DMS53 (cell line): ENCODE data around the gene SMU1.

ENCODE experiments used
- DNase-seq: peaks from one replicate; lab custom pipeline; 2025; lab: John Stamatoyannopoulos, UW

Gene SMU1

DNA sequence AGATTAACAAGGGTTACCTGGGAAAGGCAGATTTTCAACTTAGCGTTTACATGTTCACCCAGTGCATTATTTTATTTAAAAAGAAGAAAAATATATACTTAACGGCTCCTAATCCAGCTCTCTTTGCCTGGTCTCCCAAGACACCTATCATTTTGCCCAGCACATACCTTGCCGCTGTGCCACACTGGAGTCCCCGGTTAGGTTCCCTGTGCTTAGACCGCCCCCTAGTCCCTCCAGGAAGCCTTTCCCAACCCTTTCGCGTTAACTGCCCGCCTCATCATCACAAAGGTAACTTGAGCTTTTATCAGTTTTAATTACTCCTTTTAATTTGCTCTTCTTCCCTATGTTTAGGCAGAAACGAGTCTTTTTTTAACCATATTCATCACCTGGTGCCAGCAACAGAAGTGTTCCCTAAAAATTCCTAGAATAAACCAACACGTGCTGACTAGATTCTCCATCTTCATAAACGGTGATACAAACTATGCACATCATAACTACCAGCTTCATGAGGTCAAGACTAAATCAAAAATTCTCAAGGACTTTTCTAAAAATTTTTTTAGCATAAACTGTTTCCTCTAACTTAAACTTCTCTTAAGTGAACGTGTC lies 31.7 kb downstream of the SMU1 start:
- DNase-seq = peak; percentile 81

DNA sequence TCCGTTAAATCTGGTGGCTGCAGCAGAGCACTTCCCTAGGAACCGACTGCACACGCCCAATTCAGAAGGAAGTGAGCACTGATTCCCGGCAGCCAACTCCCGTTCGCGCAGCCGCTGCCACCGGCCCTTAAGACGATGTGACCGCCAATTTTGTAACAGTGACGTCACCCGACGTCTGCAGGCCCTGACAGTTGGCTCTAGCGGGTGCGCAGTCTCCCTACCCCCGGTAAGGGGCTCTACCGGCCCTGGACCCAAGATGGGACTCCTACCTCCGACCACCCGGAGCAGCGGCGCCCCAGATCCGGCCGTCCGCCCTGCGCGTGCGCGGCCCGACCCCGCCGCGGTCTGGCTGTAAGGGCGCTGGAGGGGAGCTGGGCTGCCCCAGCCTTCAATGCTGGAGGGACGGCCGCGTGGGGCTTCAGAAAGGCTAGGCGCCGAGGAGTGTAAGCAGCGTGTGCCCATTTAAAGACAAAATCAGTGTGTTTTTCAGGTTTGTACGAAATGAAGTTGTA lies 32.3 kb downstream of the SMU1 start:
- DNase-seq = peak; percentile 94

DNA sequence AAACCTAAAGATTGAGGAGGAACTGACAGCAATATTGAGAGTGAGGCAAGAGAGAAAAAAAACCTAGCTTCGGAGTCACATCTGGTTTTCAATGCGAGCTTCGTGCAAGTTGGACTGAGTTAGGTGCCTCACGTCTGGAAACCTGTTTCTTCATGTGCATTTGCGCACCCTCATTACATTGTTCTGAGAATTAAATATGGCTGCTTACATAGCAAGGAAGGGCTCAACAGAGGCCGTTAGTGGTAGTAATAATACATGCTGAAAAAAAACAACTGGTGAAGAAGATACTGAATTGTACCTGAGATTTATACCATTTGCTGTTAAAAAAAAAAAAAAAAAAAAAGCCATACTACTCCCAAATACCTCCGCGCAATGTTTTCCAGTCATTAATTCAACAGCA lies 32.8 kb downstream of the SMU1 start:
- DNase-seq = peak; percentile 49

GRCh38 chr9:33042473-33042872 lies 34.0 kb downstream of the SMU1 start:
- no peak for DNase-seq

DNA sequence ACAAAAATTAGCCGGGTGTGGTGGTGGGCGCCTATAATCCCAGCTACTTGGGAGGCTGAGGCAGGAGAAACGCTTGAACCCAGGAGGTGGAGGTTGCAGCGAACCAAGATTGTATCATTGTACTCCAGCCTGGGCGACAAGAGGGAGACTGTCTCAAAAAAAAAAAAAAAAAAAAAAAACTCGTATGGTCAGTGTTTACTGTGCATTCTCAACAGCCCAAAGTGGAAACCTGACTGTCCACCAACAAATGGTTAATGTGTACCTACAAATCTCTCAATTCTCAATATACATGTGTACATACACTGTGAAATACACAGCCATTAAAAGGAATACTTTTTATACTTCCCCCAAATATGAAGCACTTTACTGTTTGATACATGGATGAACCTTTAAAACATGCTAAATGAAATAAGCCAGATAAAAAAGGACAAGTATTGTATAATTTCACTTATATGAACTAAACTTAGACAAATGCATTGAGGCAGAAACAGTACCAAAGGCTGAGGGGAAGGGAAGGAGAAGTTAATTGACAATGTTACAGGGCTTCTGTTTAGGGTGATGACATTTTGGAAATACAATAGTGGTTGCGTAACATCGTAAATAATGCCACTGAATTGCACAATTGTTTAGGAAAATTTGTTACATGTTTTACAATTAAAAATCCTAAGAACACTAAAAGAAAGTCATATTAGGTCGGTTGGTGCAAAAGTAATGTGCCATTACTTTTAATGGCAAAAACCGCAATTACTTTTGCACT lies 34.9 kb downstream of the SMU1 start:
- no peak for DNase-seq

DNA sequence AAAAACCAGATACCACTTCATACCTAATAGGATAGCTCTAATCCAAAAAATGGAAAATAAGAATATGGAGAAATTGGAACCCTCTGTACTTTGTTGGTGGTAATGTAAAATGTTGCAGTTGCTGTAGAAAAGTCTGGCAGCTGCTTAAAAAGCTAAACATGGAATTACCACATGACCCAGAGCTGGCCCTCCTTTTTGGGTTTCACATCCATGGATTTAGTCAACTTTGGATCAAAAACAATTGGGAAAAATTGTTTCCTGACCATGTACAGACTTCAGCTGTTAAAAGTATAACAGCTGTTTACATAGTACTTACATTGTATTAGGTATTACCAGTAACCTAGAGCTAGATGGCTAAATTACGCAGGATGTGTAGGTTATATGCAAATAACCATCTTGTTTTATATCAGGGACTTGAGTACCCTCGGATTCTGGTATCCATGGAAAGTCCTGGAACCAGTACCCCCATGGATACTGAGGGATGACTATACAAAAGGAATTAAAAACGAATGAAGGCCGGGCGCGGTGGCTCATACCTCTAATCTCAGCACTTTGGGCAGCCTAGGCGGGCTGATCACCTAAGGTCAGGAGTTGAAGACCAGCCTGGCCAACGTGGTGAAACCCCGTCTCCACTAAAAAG lies 35.6 kb downstream of the SMU1 start:
- no peak for DNase-seq

DNA sequence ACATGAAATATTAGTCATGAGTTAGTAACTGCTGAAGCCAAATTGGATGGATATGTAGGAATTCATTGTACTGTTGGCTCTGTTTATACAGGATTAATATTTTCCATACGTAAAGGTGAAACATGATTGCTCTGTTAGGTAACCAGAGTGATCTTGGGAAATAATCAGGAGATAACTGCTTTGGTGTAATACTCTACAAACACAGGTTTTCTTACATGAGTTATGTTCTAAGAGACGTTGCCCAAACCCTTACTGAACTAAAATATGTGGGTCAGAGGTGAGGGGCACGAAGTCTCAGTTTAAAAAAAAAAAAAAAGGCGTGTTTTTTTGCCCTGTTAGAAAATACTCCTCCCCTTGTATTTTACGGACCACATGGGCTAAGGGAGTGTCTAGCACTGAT lies 43.6 kb downstream of the SMU1 start:
- DNase-seq = no peak

DNA sequence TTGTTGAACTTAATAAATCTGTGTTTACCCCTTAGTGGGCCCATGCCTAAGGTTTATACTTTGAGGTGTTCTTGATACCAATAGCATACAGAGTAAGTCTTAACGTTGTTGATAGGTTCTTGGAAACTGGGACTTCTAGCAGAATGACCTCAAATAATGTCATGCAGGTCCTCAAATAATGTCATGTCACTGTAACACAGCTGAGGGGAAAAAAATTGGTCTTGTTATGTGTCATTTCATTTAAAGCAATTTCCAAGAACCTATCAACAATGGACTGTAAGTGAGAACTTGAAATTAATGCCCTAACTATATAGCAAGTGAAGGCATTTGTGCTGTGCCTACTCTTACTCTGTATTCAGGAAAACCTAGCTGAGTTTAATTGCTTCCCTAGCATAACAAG lies 44.2 kb downstream of the SMU1 start:
- no peak for DNase-seq

- no peak for DNase-seq
Measured at GRCh38 chr9:33030285-33030684, 46.2 kb downstream of the SMU1 start.

DNA sequence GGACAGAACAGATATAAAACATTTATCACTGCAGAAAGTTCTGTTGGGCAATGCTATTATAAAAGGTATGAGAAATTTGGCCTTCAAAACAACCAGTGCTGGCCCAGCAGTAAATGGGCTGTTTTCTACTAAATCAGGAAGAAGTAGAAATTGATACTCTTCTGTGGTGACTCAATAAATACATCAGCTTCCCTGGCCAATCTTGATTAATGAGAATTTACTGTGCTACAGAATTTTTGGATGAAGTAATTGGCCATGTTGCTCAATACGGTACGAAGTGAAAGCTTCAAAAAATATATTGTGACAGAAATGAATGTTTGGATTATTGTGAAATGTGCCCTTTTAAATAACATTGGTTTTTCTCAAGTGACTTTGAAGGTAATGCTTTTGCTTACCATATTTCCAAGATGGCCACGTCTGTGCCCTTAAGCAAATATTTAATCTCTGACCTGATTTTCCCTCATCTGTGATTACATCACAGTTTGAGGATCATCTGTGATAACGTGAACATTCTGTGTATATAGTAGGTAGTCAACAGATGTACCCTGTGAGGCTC lies 47.2 kb downstream of the SMU1 start:
- DNase-seq = peak; percentile 66

- DNase-seq = peak; percentile 79
Measured at GRCh38 chr9:33025572-33026342, 50.7 kb downstream of the SMU1 start.

DNA sequence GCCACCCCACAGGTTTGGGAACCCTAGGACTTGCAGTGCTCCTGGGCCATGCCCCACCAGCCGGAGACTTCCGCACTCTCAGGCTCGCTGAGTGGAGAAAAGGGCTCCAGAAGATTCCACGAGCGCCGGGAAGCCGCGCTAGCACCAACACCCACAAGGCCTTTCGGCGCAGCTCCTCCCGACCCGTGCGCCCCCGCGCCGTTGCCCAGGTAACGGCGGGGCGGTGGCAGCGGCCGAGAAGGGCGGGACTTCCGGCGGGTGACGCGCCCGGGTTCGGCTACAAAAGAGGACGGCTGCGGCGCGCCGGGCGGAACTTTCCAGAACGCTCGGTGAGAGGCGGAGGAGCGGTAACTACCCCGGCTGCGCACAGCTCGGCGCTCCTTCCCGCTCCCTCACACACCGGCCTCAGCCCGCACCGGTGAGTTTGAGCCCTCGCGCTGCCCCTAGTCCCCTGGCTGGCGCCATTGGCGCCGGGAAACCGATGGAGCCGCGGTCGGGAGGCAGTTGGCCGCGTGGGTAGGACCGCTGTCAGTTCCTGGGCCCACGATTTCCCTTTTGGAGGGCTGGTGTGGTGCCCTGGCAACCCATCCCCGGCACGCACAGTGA lies 51.4 kb downstream of the SMU1 start, which contains the start of gene DNAJA1:
TSS of gene DNAJA1 (plus strand) at position 308 of the 606 bp plus-strand sequence. CDS start 1,212 bp downstream, outside the sequence.
- peak; percentile 98 for DNase-seq

DNA sequence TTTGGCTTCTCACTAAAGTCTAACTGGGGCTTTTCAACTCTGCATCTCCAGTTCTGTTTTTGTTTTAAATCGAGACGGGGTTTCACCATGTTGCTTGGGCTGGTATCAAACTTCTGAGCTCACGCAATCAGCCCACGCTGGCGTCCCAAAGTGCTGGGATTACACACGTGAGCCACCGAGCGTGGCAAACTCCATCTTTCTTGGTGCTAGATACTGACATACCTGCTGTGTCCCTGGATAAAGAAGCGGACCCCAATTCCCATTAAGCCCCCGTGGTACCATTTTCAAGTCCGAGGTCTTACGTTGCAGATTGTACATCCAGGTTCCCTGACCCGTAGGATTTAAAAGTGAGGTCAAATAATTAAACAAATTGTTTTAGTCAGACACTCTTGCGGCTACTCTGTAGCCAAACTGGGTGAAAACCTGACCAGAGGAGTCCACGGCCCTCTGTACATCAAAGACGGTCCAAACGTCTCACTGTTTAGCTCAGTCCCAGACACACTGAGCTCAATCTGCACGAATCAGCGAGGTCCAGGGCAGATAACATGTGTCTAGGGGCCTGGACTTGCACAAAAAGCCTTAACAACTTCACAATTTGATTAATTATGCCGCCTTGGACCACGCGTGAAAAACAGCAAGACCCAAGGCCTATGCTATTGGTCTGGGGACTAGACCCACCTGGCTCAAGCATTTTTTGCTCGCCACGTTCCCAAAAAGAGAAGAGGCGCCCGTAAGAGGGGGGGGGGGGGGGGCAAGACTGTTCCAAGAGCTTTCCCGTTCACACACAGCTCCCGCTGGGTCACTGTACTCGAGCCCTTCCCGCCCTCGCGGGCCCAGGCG lies 52.1 kb downstream of the SMU1 start:
- DNase-seq = peak; percentile 73

DNA sequence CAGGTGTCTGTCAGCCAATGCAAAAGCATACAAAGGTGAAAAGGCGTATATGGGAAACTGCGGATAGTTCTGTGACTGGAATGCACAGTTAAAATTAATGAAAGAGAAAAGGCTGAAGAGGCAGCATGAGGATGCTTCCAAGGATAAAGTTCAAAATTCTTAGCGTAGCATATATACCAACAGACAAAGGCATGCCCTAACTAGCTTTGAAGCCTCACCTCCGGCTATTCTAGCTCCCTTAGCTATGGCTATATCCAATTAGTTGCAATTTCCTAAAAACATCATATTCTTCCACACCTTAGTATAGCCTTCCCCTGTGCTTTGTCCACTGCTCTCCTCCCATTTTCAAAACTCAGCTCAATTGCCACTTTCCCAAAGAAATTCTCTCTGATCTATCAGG lies 52.8 kb downstream of the SMU1 start:
- DNase-seq = no peak

- DNase-seq = no peak
Measured at GRCh38 chr9:33022755-33023154, 53.7 kb downstream of the SMU1 start.

DNA sequence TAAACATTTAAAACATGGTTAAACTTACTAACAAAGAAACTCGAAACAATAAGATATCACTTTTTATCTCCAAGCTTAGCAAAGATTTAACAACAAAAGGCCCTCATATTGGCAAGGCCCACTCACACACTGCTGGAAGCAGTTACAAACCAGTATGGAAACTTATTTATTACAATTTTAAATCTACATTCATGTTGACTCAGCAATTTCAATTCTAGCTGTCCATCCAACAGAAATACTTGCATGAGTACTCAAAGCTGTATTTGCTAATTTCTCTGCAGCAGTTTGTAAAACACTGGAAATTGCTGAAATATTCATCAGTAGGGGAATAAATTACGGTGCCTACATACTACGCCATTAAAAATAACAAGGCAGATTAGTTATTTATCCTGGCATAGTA lies 54.2 kb downstream of the SMU1 start:
- DNase-seq = no peak

- DNase-seq = no peak
Measured at GRCh38 chr9:33019797-33020196, 56.7 kb downstream of the SMU1 start.

DNA sequence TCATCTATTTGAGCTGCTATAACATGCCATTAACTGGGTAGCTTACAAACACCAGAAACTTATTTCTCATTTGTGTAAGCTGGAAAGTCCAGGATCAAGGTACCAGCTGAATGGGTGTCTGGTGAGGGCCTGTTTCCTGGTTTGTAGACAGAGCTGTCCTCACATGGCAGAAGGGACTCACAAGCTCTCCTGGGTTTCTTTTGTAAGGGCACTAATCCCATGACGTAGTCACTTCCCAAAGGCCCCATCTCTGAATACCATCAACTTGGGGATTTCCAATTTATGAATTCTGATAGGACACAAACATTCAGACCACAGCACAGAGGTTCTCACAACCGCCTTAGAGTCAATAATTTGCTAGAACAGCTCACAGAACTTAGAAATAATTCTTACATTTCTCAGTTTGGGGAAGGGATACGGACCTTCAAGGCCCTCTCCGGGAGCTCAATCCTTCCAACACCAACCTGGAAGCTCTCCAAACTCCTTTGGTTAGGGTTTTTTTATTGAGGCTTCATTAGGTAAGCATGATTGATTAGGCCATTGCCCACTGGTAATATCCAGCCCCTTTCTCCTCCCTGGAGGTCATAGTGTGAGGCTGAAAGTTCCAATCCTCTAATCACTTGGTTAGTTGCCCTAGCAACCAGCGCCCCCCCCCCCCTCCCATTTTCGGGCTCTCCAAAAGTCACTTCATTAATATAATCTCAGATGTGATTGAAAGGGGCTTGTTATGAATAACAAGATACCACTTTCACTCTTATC lies 59.0 kb downstream of the SMU1 start:
- DNase-seq = no peak

GRCh38 chr9:33014665-33015014 lies 61.8 kb downstream of the SMU1 start:
- no peak for DNase-seq
